ENCODE data around the gene DOCK4.
A peak's percentile ranks its signal among the peaks of the same experiment; 100 is the strongest.

The DOCK4 gene

GRCh38 chr7:112007185-112007584 lies 199.0 kb downstream of the DOCK4 start:
- no peak for DNase-seq (ENCODE audit: low spot score)

GRCh38 chr7:112006071-112006470 lies 200.1 kb downstream of the DOCK4 start:
- no peak for DNase-seq (ENCODE audit: low spot score)

- no peak for DNase-seq (ENCODE audit: low spot score)
Measured at GRCh38 chr7:112005205-112005775, 200.9 kb downstream of the DOCK4 start.

GRCh38 chr7:112001091-112001826 lies 204.9 kb downstream of the DOCK4 start:
- peak; percentile 79 for DNase-seq (ENCODE audit: low spot score)

GRCh38 chr7:111998326-111998725 lies 207.9 kb downstream of the DOCK4 start:
- DNase-seq (ENCODE audit: low spot score), result no peak

- DNase-seq (ENCODE audit: low spot score), result no peak
Measured at GRCh38 chr7:111997546-111997945, 208.7 kb downstream of the DOCK4 start.

GRCh38 chr7:111992601-111993000 lies 213.6 kb downstream of the DOCK4 start:
- no peak for DNase-seq (ENCODE audit: low spot score)

GRCh38 chr7:111990643-111991042 lies 215.6 kb downstream of the DOCK4 start:
- DNase-seq (ENCODE audit: low spot score), result no peak

- DNase-seq (ENCODE audit: low spot score), result no peak
Measured at GRCh38 chr7:111987886-111988285, 218.3 kb downstream of the DOCK4 start.

GRCh38 chr7:111987115-111987826 lies 218.9 kb downstream of the DOCK4 start:
- peak; percentile 82 for DNase-seq (ENCODE audit: low spot score)

GRCh38 chr7:111986601-111987000 lies 219.6 kb downstream of the DOCK4 start:
- DNase-seq (ENCODE audit: low spot score), result no peak

GRCh38 chr7:111985798-111986197 lies 220.4 kb downstream of the DOCK4 start:
- no peak for DNase-seq (ENCODE audit: low spot score)

GRCh38 chr7:111982804-111983203 lies 223.4 kb downstream of the DOCK4 start:
- no peak for DNase-seq (ENCODE audit: low spot score)

GRCh38 chr7:111982133-111982532 lies 224.1 kb downstream of the DOCK4 start:
- DNase-seq (ENCODE audit: low spot score), result no peak

- no peak for DNase-seq (ENCODE audit: low spot score)
Measured at GRCh38 chr7:111980725-111981124, 225.5 kb downstream of the DOCK4 start.

GRCh38 chr7:111975346-111975745 lies 230.9 kb downstream of the DOCK4 start:
- no peak for DNase-seq (ENCODE audit: low spot score)

- DNase-seq (ENCODE audit: low spot score), result peak; percentile 76
Measured at GRCh38 chr7:111960984-111961383, 245.2 kb downstream of the DOCK4 start.

- DNase-seq (ENCODE audit: low spot score), result peak; percentile 73
Measured at GRCh38 chr7:111958896-111959295, 247.3 kb downstream of the DOCK4 start.

GRCh38 chr7:111958431-111958830 lies 247.8 kb downstream of the DOCK4 start:
- DNase-seq (ENCODE audit: low spot score), result peak; percentile 24

GRCh38 chr7:111955616-111956015 lies 250.6 kb downstream of the DOCK4 start:
- no peak for DNase-seq (ENCODE audit: low spot score)

- DNase-seq (ENCODE audit: low spot score), result peak; percentile 74
Measured at GRCh38 chr7:111954474-111955381, 251.5 kb downstream of the DOCK4 start.

- DNase-seq (ENCODE audit: low spot score), result peak; percentile 53
Measured at GRCh38 chr7:111954056-111954455, 252.1 kb downstream of the DOCK4 start.

All from pons (tissue), 1 donor.